ENCODE results near the gene KMO.

Gene KMO

DNA sequence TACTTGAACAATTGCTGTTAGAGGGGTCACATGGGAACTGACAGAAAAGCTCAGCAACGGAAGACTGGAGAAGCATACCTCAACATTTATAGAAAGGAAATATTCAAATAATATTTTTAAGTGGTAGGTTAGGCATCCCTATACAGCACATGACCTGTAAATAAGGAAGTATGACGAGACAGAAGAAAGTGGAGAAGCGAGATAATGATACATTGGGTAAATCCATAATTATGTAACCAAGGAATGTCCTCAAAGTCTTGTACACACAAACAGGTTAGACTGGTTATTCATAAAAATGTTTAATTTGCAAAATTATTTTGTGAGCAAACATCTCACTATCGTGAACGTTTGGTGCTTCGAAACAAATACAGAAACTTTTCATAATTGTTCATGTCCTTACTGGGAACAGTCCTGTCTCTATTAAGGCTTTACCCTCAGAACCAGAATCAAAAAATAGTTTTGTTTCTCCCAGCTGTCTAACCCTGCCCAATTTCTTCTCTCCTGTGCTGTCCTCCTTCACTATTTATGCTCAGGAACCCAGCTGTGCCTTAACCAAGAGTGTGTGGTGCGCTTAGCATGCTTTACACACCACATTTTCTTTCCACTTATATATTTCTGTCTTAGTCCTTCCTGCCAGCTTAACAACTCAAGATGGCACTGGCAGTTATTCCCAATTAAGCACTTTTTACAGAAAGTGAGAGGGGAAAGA is 10.2 kb downstream of the KMO start:
- no peak for DNase-seq

DNA sequence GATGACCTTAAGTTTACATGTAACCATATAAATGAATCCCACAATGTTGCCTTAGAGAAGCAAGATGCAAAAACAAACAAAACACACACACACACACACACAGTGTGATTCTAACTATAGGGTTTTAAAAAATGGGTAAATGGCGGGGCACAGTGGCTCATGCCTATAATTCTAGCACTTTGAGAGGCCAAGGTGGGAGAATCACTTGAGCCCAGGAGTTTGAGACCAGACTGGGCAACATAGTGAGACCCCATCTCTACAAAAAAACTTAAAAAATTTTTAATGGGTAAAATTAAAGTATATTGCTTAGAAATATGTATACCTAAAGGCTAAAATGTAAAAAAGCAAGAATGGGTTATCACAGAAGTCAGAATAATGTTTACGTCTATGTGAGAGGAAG is 15.8 kb downstream of the KMO start:
- DNase-seq = no peak

DNA sequence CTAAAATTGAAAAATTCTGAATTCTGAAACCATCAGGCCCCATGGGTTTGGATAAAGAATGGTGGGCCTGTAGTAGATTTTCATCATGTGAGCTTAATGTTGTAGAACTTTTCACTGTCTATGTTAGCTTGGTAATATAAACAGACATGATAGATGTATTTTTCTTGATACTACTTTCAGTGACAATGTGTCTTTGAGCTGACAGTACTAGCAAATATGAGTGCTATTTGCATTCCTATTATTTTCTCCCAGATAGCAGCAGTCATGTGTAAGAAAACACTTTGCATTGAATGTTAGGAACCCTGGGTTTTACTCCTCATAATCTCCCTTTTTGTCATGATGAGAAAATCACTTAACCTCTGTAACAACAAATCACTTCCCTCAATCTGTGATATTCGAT is 18.1 kb downstream of the KMO start:
- DNase-seq = no peak

DNA sequence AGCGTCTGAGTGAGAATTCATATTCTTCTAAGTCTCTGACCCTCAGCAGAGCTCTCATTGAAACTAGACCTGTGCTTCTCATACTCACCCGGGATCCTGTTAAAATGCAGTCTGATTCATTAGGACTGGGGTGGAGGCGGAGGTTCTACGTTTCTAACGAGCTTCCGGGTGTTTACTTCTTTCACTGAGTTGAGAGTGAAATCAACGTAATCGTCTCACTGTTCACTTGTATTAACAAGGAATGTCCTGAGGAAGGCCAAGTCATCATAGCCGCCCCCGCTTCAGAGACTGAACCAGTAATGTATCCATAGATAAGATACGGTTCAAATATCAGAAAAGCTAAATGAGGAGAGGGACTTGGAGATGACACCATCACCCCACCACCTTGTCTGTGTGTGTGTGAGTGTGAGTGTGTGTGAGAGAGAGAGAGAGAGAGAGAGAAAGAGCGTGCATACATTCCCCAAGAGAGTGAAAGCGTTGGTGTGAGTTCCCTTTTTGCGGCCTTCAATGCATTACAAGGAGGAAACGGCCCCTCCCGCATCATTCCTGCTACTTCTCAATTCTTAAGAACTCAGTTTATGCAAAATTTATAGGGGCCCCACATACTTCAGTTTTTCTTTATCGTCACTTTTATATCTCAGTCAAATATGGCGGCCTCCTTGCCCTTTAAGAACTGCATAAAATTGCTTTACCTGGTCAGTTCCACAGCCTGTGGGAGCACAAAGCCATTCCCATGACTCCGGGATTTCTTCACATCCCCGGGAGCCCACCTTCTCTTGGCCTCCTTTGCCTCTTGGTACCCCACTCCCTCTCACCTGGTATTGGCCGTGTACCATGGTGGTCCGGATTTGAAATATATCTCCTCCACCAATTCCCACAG is 19.8 kb downstream of the KMO start:
- DNase-seq = no peak

DNA sequence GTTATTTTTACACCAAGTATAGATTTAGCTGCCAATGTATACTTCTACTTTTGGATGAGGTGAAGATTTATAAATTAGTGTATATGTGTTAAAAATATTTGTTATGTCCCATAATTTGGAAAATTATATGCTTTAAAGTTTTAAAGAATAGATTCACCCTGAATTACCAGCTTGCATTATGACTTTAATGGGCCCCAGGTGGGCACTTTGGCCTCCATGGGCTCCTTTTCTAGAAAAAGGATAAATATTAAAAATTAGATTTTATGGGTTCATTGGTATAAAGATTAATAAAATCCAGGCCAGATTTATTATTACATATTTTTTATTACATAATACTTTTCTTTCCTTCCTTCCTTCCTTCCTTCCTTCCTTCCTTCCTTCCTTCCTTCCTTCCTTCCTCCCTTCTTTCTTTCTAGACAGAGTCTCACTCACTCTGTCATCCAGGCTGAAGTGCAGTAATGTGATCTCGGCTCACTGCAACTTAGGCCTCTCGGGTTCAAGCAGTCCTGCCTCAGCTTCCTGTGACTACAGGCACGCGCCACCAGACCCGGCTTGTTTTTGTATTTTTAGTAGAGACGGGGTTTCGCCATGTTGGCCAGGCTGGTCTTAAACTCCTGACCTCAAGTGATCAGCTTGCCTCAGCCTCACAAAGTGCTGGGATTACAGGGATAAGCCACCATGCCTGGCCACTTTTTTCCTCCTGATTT is 21.9 kb downstream of the KMO start:
- no peak for DNase-seq

DNA sequence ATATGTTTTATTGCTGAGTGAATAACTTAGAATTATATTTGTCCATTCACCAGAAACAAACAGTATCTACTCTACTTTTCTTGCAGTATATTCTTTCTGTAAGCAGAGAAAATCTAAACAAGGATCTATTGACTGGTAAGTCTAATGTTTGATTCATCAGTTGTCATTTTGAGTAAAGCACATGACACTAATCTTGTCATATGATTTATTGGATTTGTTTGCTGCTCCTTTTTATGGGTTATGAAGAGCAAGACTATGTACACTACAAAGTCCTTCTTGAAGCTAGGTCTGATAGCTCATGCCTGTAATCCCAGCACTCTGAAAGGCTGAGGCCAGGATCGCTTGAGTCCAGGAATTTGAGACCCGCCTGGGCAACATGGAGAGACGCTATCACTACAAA is 23.3 kb downstream of the KMO start:
- DNase-seq = no peak

DNA sequence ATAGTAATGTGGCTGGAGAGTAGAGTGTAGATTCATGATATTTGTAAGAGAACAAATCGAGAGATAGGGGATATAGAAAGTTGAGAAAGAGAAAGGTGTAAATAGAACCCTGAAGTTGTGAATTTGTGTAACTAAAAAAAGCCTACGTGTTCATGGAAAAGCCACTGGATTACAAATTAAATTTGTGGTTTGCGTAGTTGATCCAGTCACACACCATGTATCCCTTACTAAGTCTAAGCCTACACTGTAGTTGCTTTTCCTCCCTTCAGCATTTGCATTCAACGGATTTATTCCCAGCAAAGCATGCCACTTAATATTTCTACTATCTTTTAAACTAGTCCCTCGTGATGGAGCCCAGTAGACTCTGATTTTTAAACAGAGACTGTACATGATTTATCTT is 24.9 kb downstream of the KMO start:
- no peak for DNase-seq

DNA sequence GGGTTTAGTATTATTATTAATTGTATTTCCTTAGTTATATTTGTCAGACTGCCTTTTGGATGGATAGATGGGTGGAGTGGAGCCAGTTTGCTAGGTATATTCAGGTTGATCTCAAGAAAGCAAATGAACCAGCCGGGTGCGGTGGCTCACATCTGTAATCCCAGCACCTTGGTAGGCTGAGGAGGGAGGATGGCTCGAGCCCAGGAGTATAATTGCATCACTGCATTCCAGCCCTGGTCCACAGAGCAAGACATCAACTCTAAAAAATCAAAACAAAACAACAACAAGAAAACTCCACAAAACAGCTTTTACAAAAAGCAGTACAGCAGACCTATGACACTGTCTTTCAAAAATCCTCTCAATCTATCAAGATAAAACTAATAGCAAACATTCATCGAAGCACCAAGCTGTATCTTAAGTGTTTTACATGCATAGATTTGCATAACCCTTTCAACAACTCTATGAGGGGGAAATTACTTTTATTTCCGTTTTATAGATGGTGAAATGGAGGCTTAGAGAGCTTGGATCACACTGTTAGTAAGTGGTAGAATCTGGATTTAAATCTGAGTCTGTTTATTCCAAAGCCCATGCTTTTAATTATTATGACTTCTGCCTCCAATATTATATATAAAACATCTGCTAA is 25.5 kb downstream of the KMO start:
- DNase-seq = peak; percentile 13

DNA sequence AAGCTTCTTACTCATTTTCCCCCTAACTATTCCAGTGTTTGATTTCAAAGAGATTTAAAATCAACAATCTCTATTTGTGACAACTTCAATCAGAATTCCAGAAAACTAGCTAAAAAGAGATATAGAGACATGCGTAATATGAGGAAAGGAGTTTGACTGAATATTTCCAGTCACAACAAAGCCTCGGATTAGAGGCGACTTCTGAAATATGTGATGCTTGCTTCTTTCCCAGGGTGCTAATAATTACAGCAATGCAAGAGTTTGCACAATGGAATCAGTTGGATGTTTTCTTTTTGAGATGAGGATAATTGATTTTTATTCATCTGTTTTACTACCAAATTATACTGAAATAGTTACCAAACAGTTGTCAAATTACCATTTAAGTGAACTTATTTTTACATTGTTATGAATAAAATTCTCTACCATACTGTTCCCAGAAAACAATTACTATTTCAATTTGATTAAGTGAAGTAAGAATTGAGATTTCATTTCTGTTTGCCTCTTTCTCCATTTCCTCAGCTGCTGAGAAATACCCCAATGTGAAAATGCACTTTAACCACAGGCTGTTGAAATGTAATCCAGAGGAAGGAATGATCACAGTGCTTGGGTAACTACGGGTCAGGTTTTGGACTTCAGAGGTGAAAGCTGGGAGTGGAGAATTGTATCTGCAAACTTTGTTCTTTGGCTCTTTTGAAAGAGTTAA is 28.1 kb downstream of the KMO start:
- DNase-seq = no peak

DNA sequence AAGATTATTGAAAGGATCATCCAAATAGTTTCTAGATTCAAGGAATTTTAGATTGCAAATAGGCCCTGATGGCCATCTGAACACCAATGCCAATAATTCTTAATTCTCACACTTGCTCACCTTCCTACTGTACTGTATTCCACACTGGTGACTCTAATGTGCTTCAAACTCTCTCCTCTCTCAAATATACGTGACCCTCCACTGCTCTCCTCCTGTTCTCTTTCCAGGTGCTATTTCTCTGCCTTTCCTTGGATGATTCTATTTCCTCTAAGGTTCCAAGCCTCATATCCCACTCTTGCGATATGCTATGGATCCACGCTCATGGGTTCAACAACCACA is 28.6 kb downstream of the KMO start:
- no peak for DNase-seq

DNA sequence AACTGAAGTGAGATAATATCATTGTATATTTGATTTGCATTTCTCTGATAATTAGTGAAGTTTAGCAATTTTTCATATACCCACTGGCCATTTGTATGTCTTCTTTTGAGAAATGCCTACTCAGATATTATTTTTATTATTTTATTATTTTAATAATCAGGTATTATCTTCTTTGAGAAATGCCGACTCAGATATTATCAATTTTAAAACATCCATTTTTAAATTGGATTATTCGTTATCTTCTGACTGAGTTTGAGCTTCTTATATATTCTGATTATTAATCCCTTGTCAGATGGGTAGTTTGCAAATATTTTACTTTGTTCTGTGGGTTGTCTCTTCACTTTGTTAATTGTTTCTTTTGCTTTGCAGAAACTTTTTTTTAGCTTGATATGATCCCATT is 37.7 kb downstream of the KMO start:
- no peak for DNase-seq

DNA sequence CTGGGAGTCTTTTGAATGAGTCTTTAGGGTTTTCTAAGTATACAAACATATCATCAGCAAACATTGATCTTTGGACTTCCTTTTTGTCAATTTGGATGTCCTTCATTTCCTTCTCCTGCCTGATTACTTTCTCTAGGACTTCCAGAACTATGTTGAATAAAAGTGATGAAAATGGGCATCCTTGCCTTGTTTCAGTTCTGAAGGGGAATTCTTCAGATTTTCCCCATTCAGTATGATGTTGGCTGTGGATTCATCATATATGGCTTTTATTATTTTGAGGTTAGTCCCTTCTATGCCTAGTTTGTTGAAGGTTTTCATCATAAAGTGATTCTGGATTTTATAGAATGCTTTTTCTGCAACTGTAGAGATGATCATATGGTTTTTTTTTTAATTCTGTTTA is 42.0 kb downstream of the KMO start:
- DNase-seq = no peak

DNA sequence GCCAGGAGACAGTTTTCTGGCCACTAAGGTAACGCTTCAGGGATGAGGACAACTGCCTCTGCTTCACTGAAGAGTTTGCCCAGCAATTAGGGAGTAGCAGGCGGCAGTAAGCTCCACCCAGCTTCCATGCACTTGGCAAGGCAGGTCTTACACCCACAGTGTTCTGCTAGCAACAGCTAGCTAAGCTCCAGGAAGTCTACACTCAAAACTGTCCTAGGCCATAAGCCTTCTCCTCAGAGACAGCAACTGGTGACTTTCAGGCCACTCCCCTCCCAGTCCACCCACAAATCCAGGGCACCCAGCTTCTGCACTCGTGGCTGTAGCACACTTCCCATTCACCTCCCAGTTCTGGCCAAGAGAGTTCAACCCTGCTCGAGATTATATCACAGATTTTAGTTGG is 47.3 kb downstream of the KMO start:
- DNase-seq = no peak

DNA sequence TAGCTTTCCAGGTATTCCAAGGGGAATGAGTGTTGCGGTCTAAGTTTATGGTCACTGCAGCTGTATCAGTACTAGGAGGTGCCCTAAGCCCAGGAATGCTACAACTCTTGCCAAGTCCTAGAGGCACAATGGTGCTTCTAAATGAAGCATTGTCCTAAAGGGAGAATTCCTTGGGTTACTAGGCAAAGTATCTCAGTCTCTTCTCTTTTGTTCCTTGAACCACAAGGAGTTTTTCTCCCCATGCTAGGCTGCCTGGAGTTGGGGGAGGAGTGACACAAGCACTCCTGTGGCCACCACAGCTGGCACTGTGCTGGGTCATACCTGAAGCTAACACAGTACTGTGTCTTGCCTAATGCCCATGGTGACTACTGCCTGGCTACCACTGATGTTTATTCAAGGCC is 50.7 kb downstream of the KMO start:
- DNase-seq = no peak

DNA sequence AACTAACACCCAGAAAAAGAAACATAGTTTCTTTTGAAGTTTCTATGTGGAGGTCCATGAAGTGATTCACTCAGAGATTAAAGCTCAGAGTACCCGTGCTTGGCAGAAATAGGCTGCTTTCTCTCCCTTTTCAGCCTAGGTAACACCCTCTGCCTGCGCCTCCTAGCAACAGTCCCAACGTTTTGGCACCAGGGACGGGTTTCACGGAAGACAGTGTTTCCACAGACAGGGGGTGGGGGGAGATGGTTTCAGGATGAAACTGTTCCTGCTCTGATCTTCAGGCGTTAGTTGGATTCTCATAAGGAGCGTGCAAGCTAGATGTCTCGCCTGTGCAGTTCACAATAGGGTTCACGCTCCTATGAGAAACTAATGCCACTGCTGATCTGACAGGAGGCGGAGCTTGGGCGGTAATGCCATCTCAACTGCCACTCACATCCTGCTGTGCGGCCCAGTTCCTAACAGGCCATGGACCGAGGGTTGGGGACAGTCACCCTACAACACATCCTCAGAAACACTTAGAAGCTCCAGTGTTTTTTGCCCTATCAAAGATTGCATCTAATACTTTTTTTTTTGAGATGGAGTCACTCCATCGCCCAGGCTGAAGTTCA is 54.8 kb downstream of the KMO start:
- DNase-seq = peak; percentile 56

DNA sequence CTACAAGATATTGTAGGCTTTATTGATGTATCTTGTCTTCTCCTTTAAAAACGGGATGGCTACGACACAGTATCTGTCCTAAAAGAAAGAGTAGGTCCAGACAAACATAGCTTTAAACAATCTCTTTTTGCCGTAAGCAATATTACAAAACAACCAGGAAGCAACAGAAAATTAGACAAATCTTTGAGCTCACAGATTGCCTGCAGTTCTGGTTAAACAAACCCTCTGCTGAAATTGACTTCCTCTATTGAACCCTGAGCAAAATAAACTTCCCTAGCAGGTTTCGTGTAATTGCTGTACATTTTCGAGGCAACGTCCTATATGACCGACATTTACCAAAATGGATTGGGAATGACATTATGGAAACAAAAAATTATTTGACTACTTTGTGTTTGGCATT is 57.3 kb downstream of the KMO start:
- DNase-seq = no peak

DNA sequence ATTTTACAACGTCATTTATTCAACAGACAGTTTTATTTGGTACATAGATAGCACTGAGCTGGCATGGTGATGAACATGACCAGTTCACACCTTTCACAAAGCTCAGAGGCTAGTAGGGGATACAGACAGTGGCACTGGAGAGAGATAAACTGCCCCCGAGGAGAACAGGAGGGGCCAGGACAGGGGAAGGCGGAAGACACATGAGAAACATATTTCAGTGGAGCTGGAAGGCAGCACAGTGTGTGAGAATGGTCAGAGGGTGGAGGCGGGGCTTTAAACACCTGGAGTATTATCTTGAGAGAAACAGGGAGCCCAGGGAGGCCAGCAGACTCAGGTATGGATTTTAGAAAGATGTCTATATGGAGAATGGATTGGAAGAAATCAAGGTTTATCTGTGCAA is 58.5 kb downstream of the KMO start:
- no peak for DNase-seq

DNA sequence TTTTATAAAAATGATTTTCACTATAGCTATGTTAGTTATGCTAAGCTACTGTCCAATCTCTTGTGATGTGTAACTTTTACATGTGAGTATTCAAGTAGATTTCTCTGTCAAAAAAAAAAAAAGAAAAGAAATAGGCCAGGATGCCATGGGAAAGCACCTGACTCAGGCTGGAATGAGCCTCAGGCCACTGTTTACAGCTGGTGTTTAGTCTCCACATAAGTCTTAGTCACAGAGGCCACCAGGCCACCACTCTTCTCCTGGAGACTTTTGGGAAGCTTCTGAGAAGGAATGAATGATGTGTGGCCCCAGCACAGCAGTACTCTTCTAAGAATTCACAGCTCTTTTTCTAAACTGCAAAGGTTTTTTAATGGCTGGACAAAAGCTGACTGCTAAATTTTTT is 59.1 kb downstream of the KMO start:
- DNase-seq = no peak

DNA sequence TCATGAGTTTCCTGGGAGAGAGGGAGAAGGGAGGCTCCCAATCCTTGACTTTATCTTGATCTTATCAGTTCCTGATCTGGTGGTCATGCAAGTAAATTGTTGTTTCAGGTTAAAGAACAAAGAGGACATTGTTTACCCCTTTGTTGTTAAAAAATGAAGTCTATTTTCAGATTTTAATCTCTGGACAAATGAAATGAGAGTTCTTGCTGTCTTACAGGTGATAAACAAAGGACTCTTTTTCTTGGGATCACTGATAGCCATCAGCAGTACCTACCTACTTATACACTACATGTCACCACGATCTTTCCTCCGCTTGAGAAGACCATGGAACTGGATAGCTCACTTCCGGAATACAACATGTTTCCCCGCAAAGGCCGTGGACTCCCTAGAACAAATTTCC is 59.6 kb downstream of the KMO start:
- no peak for DNase-seq

DNA sequence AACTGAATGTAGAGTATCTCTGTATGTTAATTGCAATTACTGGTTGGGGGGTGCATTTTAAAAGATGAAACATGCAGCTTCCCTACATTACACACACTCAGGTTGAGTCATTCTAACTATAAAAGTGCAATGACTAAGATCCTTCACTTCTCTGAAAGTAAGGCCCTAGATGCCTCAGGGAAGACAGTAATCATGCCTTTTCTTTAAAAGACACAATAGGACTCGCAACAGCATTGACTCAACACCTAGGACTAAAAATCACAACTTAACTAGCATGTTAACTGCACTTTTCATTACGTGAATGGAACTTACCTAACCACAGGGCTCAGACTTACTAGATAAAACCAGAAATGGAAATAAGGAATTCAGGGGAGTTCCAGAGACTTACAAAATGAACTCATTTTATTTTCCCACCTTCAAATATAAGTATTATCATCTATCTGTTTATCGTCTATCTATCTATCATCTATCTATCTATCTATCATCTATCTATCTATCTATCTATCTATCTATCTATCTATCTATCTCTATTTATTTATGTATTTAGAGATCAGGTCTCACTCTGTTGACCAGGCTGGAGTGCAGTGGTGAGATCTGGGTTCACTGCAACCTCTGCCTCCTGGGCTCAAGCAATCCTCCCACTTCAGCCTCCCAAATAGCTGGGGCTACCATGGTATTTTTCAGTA is 60.2 kb downstream of the KMO start:
- no peak for DNase-seq

DNA sequence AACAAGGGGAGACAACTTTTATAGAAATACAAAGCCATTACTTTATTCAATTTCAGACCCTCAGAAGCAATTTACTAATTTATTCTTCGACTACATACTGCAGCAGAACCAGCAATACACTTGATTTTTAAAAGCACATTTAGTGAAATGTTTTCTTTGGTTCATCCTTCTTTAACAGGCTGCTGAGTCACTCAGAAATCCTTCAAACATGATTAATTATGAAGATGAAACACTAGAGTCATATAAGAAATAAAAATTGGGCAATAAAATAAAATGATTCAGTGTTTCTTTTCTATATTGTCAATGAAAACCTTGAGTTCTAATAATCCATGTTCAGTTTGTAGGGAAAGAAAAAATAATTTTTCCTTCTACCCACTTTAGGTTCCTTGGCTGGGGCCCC is 61.0 kb downstream of the KMO start:
- DNase-seq = no peak

DNA sequence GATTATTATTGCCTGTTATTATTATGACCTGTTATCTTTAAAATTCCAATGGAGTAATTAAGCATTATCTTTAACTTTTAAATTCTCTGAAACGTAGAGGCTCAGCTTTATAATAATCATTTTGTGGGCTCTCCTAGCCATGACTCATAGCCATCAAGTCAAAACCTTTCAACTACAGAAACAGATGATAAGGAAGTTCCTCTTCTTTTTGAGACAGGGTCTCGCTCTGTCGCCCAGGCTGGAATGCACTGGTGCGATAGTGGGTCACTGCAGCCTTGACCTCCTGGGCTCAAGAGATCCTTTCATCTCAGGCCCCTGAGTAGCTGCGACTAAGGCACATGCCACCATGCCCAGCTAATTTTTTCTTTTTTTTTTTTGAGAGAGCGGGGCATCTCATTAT is 64.5 kb downstream of the KMO start:
- DNase-seq = no peak

Measured in eye (tissue), 1 donor.